H1 (cell line): Measurements from ENCODE around the gene IMP3. TPM values are rescaled to one million over a fixed set of nuclear protein-coding genes. Genes with fewer than 3 reads are reported as not detected.
A peak's percentile ranks its signal among the peaks of the same experiment; 100 is the strongest.

Experiments used
- BACH1 ChIP-seq: IDR thresholded peaks from 2 replicates; pipeline ENCODE4 v1.6.1; 2012; ENCODE audit warnings: low read length, improper control_type of control experiment
- BCL11A ChIP-seq, 2 experiments: IDR thresholded peaks; one replicate each; pipeline ENCODE4 v1.6.1; 2011; ENCODE audit warnings: low read depth in 2 of 2, low read length in 2 of 2, mild to moderate bottlenecking in 2 of 2
- CEBPB ChIP-seq: IDR thresholded peaks from 2 replicates; pipeline ENCODE4 v1.6.1; 2012; ENCODE audit warnings: low read depth, low read length
- HDAC2 ChIP-seq, 2 experiments: fragments of 300-600 bp in 1 of 2; sonication (generic) in 1 of 2; IDR thresholded peaks; 2 replicates each; pipeline ENCODE4 v1.6.1; 2011 to 2012; ENCODE audit warnings: low read depth in 2 of 2, low read length in 2 of 2, mild to moderate bottlenecking in 2 of 2, moderate library complexity in 2 of 2, borderline replicate concordance in 1 of 2, inconsistent platforms in 1 of 2
- JUN ChIP-seq: IDR thresholded peaks from 2 replicates; pipeline ENCODE4 v1.6.1; 2011; ENCODE audit warnings: low read depth, mild to moderate bottlenecking, improper control_type of control experiment, low read length
- KDM1A ChIP-seq: fragments of 200-600, 300-600 bp; sonication (generic); IDR thresholded peaks from 2 replicates; pipeline ENCODE4 v1.7.1; 2016; ENCODE audit warnings: mild to moderate bottlenecking, low read length, borderline replicate concordance
- RBBP5 ChIP-seq: IDR thresholded peaks from 2 replicates; pipeline ENCODE4 v1.7.1; 2012; ENCODE audit warnings: low read depth, mild to moderate bottlenecking, inconsistent platforms, low read length, moderate library complexity, borderline replicate concordance
- SAP30 ChIP-seq: fragments of 300-600 bp; sonication (generic); IDR thresholded peaks from 2 replicates; pipeline ENCODE4 v1.7.1; 2012; ENCODE audit warnings: low read length, moderate library complexity, mild to moderate bottlenecking, inconsistent platforms; ENCODE audit not compliant: insufficient read depth, insufficient replicate concordance
- SUZ12 ChIP-seq: fragments of 200-600 bp; sonication (generic); IDR thresholded peaks from 2 replicates; pipeline ENCODE4 v1.6.1; 2012; ENCODE audit warnings: mild to moderate bottlenecking, inconsistent platforms, low read length, moderate library complexity, mixed read lengths
- TCF12 ChIP-seq: IDR thresholded peaks from 2 replicates; pipeline ENCODE4 v1.6.1; 2011; ENCODE audit warnings: low read depth, mild to moderate bottlenecking, low read length
- polyA plus RNA-seq, 7 experiments: library from polyadenylated mRNA; depleted of rRNA in 3 of 7; stranded (reverse) in 5 of 7; unstranded in 2 of 7; fragments of >200 nt in 5 of 7; fragments of 200-250 nt in 2 of 7; gene quantifications; 1 replicate in 5 of 7; 2 replicates in 1 of 7; 4 replicates in 1 of 7; pipeline versions ENCODE4 v1.2.1 to v1.2.3, GENCODE V29; 2011 to 2013; ENCODE audit warnings: missing spikeins in 2 of 7, mixed read lengths in 2 of 7
- total RNA-seq: library from RNA; stranded (reverse); fragmentation: NEBNext Ultra II Directional; extraction: Animal tissue kit (Norgen Biotek cat#: 25700); gene quantifications from 2 replicates; pipeline ENCODE4 v1.2.1, GENCODE V29; 2021
- TF ChIP-seq, protein P1 (sequence below), 3 experiments: IDR thresholded peaks; 1 replicate in 2 of 3; 2 replicates in 1 of 3; pipeline versions ENCODE4 v1.5.1 to v1.6.1; 2011; ENCODE audit warnings: low read length in 3 of 3, mild to moderate bottlenecking in 3 of 3, inconsistent platforms in 2 of 3, low read depth in 1 of 3, moderate library complexity in 1 of 3; ENCODE audit not compliant: insufficient read depth in 1 of 3; ENCODE audit errors: control extremely low read depth in 1 of 3

The IMP3 gene
- total and polyA plus RNA-seq, 2 of the 8 experiments (the other 6 are each of a cell fraction or from before 2014, with no cell fraction given): 114 to 273 TPM

DNA sequence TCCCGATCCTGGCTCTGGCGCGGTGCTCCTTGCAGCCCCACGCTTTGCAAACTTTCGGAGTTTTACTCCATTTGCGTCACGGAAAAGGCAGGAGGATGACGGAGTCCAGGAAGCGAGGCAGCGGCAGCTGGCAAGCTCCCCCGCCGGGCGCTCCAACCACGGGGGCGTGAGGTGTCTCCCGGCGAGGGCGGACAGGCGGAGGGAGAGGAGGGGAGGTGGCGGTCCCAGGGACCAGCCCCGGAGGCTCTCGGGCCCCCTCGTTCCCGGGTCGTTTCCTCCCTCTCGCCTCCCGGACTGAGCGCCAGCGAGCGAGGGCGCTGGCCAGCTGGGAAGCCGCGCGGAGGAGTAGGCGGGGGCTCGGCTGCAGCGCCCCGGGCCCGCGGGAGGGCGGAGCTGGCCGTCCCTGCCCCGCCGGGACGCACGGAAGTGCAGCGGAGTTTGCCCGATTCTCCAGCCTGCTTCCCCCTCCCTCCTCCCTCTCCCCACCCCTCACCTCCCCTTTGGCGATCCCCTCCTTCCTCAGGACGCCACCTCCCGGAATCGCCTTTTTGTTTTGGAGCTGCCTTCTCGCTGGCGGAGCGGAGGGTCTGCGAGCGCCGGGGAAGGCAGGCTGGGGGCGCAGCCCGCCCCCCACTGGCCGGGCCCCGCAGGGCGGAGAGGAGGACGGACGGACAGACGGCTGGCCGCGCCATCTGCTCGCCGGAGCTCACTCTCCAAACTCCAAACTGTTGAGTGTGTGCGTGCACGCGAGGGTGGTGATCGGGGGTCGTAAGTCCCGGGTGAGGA, 7.5 kb upstream of the IMP3 start, which contains the start of gene SNX33 (continued):
- TF ChIP-seq CEBPB (no peak), SUZ12 (0 out of 2 replicates have a peak, but pooled peaks have one; percentile 29), KDM1A (0 out of 2 replicates have a peak, but pooled peaks have one; percentile 16), BACH1 (0 out of 2 replicates have a peak, but pooled peaks have one; percentile 32), SAP30 (peak; percentile 44), JUN (no peak), BCL11A (IDR thresholded peaks at IDR 0.05; ENCODE audit: low read depth in 2 of 2, low read length in 2 of 2) (no peak), HDAC2 (IDR thresholded peaks at IDR 0.05; ENCODE audit: borderline replicate concordance in 1 of 2, low read depth in 2 of 2, low read length in 2 of 2) (peak in 1 of 2 experiments; percentile 65; a peak in 1 of 4 replicates), RBBP5 (peak; percentile 84), TCF12 (no peak)
- TF ChIP-seq, protein P1, sequence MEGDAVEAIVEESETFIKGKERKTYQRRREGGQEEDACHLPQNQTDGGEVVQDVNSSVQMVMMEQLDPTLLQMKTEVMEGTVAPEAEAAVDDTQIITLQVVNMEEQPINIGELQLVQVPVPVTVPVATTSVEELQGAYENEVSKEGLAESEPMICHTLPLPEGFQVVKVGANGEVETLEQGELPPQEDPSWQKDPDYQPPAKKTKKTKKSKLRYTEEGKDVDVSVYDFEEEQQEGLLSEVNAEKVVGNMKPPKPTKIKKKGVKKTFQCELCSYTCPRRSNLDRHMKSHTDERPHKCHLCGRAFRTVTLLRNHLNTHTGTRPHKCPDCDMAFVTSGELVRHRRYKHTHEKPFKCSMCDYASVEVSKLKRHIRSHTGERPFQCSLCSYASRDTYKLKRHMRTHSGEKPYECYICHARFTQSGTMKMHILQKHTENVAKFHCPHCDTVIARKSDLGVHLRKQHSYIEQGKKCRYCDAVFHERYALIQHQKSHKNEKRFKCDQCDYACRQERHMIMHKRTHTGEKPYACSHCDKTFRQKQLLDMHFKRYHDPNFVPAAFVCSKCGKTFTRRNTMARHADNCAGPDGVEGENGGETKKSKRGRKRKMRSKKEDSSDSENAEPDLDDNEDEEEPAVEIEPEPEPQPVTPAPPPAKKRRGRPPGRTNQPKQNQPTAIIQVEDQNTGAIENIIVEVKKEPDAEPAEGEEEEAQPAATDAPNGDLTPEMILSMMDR (IDR thresholded peaks at IDR 0.05; ENCODE audit: control extremely low read depth in 1 of 3, insufficient read depth in 1 of 3, low read depth in 1 of 3, low read length in 3 of 3): peak; percentile 36 to 57 (median 44)
